ENCODE measurements around the gene MEF2C. TPM values are rescaled to one million over a fixed set of nuclear protein-coding genes. Genes with fewer than 3 reads are reported as not detected.

Gene MEF2C
- total RNA-seq, 3 donors from 2014 or later (not counting 1 experiment from before 2014, with no cell fraction given), result 9.2 to 22.0 (median 18.3) TPM

DNA sequence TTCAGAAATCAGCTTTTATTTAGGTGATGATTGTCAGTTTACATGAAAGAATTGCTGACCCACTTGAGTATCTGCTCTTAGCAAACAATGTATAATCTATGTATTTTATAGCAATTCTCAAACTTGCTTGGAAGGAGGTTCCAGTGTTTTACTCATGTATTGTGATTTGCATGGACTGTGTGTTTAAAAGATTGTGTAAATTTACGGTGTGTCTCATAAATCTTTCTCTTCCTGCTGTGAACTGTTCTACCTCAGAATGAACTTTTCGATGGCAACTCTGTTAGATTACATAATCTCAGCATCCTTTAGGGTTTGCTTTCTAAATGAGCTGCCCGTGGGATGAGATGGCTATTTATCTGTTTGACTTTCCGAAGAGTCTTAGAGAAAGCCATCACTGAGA, 122.5 kb downstream of the MEF2C start:
- H3K36me3 Mint-ChIP-seq, result no peaks in the 10 kb centered on the region
- Histone ChIP-seq H3K4me3 (ENCODE audit: low read length) (no peak overlapping the region), H3K36me3 (ENCODE audit: control insufficient read depth, insufficient read depth, low read length) (no peaks in the 10 kb centered on the region), H3K9me3 (ENCODE audit: control insufficient read depth, insufficient read depth, low read length) (no peaks in the 10 kb centered on the region), H3K4me1 (ENCODE audit: control insufficient read depth, insufficient read depth, low read length) (peaks cover 12% of the 10 kb centered on the region), H3K27me3 (ENCODE audit: control insufficient read depth, insufficient read depth, low read length) (no peaks in the 10 kb centered on the region), H3K27ac (ENCODE audit: low read length) (no peak overlapping the region)
- peaks cover 20 to 21% of the 10 kb centered on the region in 2 donors for H3K4me1 Mint-ChIP-seq
- no peaks in the 10 kb centered on the region for H3K9me3 Mint-ChIP-seq
- WGBS (ENCODE audit: insufficient coverage), result 68% methylated on average over 4 of the region's 4 CpGs
- DNase-seq (no peak), ATAC-seq (no peak)
- no peaks in the 10 kb centered on the region for H3K27me3 Mint-ChIP-seq (ENCODE audit: low read depth in 2 of 2)
- no peak for TF ChIP-seq CTCF (IDR thresholded peaks at IDR 0.05)
- H3K27ac Mint-ChIP-seq, result no peak overlapping the region
- no peak overlapping the region for H3K4me3 Mint-ChIP-seq
- intact Hi-C loops (cut with micrococcal nuclease), result no loop called here

DNA sequence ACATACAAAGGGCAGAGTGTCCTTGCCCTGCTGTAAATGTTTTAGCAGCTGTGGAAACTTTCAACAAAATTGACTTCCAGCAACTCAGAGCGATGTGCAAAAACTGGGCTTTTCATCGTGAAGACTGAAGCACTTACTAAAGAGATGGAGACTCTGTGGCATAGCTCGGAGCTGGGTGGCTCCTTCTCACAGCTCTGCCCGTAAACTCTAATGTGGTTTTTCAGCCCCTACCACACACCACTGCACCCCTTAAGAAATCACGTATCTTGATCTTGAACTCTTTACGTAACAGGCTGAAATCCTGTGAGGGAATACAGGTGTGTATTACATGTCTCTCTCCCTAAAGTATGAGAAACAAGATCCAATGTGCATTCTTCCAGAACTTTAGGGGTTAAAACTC, 124.4 kb downstream of the MEF2C start:
- ATAC-seq, result peak in 2 of 3 donors; percentile 39 to 78
- Mint-ChIP-seq H3K4me1 (peaks cover 20 to 21% of the 10 kb centered on the region in 2 donors), H3K4me3 (peak overlapping the region; percentile 70), H3K36me3 (no peaks in the 10 kb centered on the region), H3K27me3 (ENCODE audit: low read depth in 2 of 2) (peaks cover 0 to 3% of the 10 kb centered on the region in 2 donors), H3K27ac (peak overlapping the region in 1 of 2 donors; percentile 65), H3K9me3 (peaks cover 0 to 3% of the 10 kb centered on the region in 2 donors)
- Histone ChIP-seq H3K36me3 (ENCODE audit: control insufficient read depth, insufficient read depth, low read length) (no peaks in the 10 kb centered on the region), H3K4me3 (ENCODE audit: low read length) (no peak overlapping the region), H3K9me3 (ENCODE audit: control insufficient read depth, insufficient read depth, low read length) (no peaks in the 10 kb centered on the region), H3K4me1 (ENCODE audit: control insufficient read depth, insufficient read depth, low read length) (peaks cover 12% of the 10 kb centered on the region), H3K27ac (ENCODE audit: low read length) (no peak overlapping the region), H3K27me3 (ENCODE audit: control insufficient read depth, insufficient read depth, low read length) (no peaks in the 10 kb centered on the region)
- intact Hi-C loops (cut with micrococcal nuclease), result no loop called here
- 29% methylated on average over 4 of the region's 6 CpGs for WGBS (ENCODE audit: insufficient coverage)
- TF ChIP-seq CTCF (IDR thresholded peaks at IDR 0.05), result no peak
- DNase-seq, result no peak

DNA sequence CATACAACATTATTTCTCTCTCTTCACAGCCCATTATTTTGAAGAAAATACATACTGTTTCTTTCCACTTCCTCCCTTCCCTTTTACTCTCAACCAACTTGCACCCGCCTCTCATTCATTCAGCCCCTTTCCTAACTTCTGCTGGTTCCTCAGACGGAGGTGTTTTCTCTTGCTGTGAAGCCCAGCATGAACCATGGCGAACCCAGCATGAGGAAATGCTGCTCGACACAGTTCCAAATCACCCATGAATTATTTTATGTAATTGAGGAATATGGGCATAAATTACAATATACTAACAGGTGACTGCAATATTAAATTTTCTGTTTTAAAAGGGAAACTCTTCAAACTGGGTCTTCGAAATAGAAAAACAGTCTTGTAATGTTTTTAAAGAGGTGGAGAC, 124.8 kb downstream of the MEF2C start:
- WGBS (ENCODE audit: insufficient coverage), result 45% methylated on average over 3 of the region's 5 CpGs
- ATAC-seq, result peak in 1 of 3 donors; percentile 25

More for the DNA sequence above, 124.8 kb downstream of the MEF2C start:
- no peaks in the 10 kb centered on the region for H3K36me3 Mint-ChIP-seq
- H3K4me3 ChIP-seq (ENCODE audit: low read length), result no peak overlapping the region
- H3K4me1 ChIP-seq (ENCODE audit: control insufficient read depth, insufficient read depth, low read length), result peaks cover 12% of the 10 kb centered on the region
- H3K27ac ChIP-seq (ENCODE audit: low read length), result no peak overlapping the region
- peak overlapping the region in 1 of 2 donors; percentile 65 for H3K27ac Mint-ChIP-seq
- peaks cover 0 to 3% of the 10 kb centered on the region in 2 donors for H3K27me3 Mint-ChIP-seq (ENCODE audit: low read depth in 2 of 2)
- intact Hi-C loops (cut with micrococcal nuclease), result no loop called here
- peaks cover 20 to 21% of the 10 kb centered on the region in 2 donors for H3K4me1 Mint-ChIP-seq
- DNase-seq, result no peak
- no peaks in the 10 kb centered on the region for H3K9me3 ChIP-seq (ENCODE audit: control insufficient read depth, insufficient read depth, low read length)
- H3K9me3 Mint-ChIP-seq, result peaks cover 0 to 3% of the 10 kb centered on the region in 2 donors
- no peaks in the 10 kb centered on the region for H3K27me3 ChIP-seq (ENCODE audit: control insufficient read depth, insufficient read depth, low read length)
- peak overlapping the region; percentile 70 for H3K4me3 Mint-ChIP-seq
- TF ChIP-seq CTCF (IDR thresholded peaks at IDR 0.05), result no peak
- H3K36me3 ChIP-seq (ENCODE audit: control insufficient read depth, insufficient read depth, low read length), result no peaks in the 10 kb centered on the region

Data from natural killer cell (primary cell).